HepG2 (cell line): ENCODE measurements around the gene TGM4. TPM values are rescaled to one million over a fixed set of nuclear protein-coding genes. Genes with fewer than 3 reads are reported as not detected.

Experiments
- EED ChIP-seq: sonication (generic); formaldehyde crosslinking; IDR thresholded peaks from 2 replicates; pipeline ENCODE4 v1.5.0; 2020; ENCODE audit warnings: mild to moderate bottlenecking, missing genetic modification reagents
- GZF1 ChIP-seq: sonication (generic); formaldehyde crosslinking; IDR thresholded peaks from 2 replicates; pipeline ENCODE4 v1.5.1; 2020; ENCODE audit warnings: mild to moderate bottlenecking, missing genetic modification reagents
- MED1 ChIP-seq: sonication (generic); formaldehyde crosslinking; IDR thresholded peaks from 2 replicates; pipeline ENCODE4 v1.4.0; 2020; ENCODE audit warnings: missing genetic modification reagents
- MXD4 ChIP-seq: IDR thresholded peaks from 2 replicates; pipeline ENCODE4 v1.6.1; 2016; ENCODE audit warnings: mild to moderate bottlenecking, missing biosample characterization, missing genetic modification reagents
- SIN3B ChIP-seq: fragments of 150-350 bp; IDR thresholded peaks from 2 replicates; pipeline ENCODE4 v1.6.1; 2014; ENCODE audit warnings: low read length
- SMAD3 ChIP-seq: sonication (generic); formaldehyde crosslinking; IDR thresholded peaks from 2 replicates; pipeline ENCODE4 v1.4.0; 2020; ENCODE audit warnings: missing genetic modification reagents
- SNAI1 ChIP-seq: sonication (generic); formaldehyde crosslinking; IDR thresholded peaks from 2 replicates; pipeline ENCODE4 v1.5.0; 2020; ENCODE audit warnings: mild to moderate bottlenecking, missing genetic modification reagents, borderline replicate concordance
- TBP ChIP-seq: sonication (generic); formaldehyde crosslinking; IDR thresholded peaks from 2 replicates; pipeline ENCODE4 v1.5.0; 2020; ENCODE audit warnings: missing genetic modification reagents
- WIZ ChIP-seq: sonication (generic); formaldehyde crosslinking; IDR thresholded peaks from 2 replicates; pipeline ENCODE4 v1.5.1; 2020; ENCODE audit warnings: mild to moderate bottlenecking, missing genetic modification reagents
- ZFP36L1 ChIP-seq: sonication (generic); formaldehyde crosslinking; IDR thresholded peaks from 2 replicates; pipeline ENCODE4 v1.8.0; 2022; ENCODE audit warnings: mild to moderate bottlenecking, missing genetic modification reagents, moderate library complexity
- ZKSCAN5 ChIP-seq: sonication (generic); formaldehyde crosslinking; IDR thresholded peaks from 2 replicates; pipeline ENCODE4 v1.5.1; 2020; ENCODE audit warnings: mild to moderate bottlenecking, missing genetic modification reagents
- ZNF121 ChIP-seq: sonication (generic); formaldehyde crosslinking; IDR thresholded peaks from 2 replicates; pipeline ENCODE4 v1.5.0; 2020; ENCODE audit warnings: mild to moderate bottlenecking, missing genetic modification reagents
- ZNF326 ChIP-seq: sonication (generic); formaldehyde crosslinking; IDR thresholded peaks from 2 replicates; pipeline ENCODE4 v1.4.0; 2020; ENCODE audit warnings: missing genetic modification reagents, borderline replicate concordance
- ZNF431 ChIP-seq: sonication (generic); formaldehyde crosslinking; IDR thresholded peaks from 2 replicates; pipeline ENCODE4 v1.9.0; 2022; ENCODE audit warnings: missing genetic modification reagents, low read depth, mild to moderate bottlenecking, borderline replicate concordance
- polyA plus RNA-seq, 8 experiments: library from polyadenylated mRNA; depleted of rRNA in 3 of 8; stranded (reverse) in 7 of 8; unstranded in 1 of 8; fragments of >200 nt; fragmentation: Illumina TruSeq in 4 of 8; extraction: Trizol in 4 of 8; gene quantifications; 2 replicates each; pipeline versions ENCODE4 v1.2.1 to v1.2.3, GENCODE V29; 2011 to 2016; ENCODE audit warnings: low read depth in 4 of 8, missing spikeins in 1 of 8, mixed read lengths in 1 of 8; ENCODE audit not compliant: insufficient read depth in 1 of 8
- total RNA-seq, 5 experiments: library from RNA; depleted of rRNA; stranded (reverse); fragments of >200 nt; fragmentation: Illumina TruSeq; extraction: Trizol; gene quantifications; 2 replicates each; pipeline ENCODE4 v1.2.3, GENCODE V29; 2016; ENCODE audit warnings: low read depth in 1 of 5
- TF ChIP-seq, protein P1 (sequence below): sonication (generic); formaldehyde crosslinking; IDR thresholded peaks from 2 replicates; pipeline ENCODE4 v1.5.0; 2020; ENCODE audit warnings: mild to moderate bottlenecking, missing genetic modification reagents, moderate library complexity
- TF ChIP-seq, protein P2 (sequence below): sonication (generic); formaldehyde crosslinking; IDR thresholded peaks from 2 replicates; pipeline ENCODE4 v1.8.1; 2023; ENCODE audit warnings: mild to moderate bottlenecking, missing genetic modification reagents, borderline replicate concordance
- TF ChIP-seq, protein P3 (sequence below): sonication (generic); formaldehyde crosslinking; IDR thresholded peaks from 2 replicates; pipeline ENCODE4; 2020; ENCODE audit warnings: missing genetic modification reagents, mild to moderate bottlenecking, borderline replicate concordance
- TF ChIP-seq, protein P4 (sequence below): IDR thresholded peaks from 2 replicates; pipeline ENCODE4 v1.6.1; 2016; ENCODE audit warnings: mild to moderate bottlenecking
- TF ChIP-seq, protein P5 (sequence below): sonication (generic); formaldehyde crosslinking; IDR thresholded peaks from 2 replicates; pipeline ENCODE4 v1.9.0; 2021; ENCODE audit warnings: missing genetic modification reagents, mild to moderate bottlenecking, borderline replicate concordance

TGM4 gene
- total and polyA plus RNA-seq, 2 of the 13 experiments (the other 11 are each of a cell fraction or from before 2014, with no cell fraction given), result 0.07 to 0.15 TPM

DNA sequence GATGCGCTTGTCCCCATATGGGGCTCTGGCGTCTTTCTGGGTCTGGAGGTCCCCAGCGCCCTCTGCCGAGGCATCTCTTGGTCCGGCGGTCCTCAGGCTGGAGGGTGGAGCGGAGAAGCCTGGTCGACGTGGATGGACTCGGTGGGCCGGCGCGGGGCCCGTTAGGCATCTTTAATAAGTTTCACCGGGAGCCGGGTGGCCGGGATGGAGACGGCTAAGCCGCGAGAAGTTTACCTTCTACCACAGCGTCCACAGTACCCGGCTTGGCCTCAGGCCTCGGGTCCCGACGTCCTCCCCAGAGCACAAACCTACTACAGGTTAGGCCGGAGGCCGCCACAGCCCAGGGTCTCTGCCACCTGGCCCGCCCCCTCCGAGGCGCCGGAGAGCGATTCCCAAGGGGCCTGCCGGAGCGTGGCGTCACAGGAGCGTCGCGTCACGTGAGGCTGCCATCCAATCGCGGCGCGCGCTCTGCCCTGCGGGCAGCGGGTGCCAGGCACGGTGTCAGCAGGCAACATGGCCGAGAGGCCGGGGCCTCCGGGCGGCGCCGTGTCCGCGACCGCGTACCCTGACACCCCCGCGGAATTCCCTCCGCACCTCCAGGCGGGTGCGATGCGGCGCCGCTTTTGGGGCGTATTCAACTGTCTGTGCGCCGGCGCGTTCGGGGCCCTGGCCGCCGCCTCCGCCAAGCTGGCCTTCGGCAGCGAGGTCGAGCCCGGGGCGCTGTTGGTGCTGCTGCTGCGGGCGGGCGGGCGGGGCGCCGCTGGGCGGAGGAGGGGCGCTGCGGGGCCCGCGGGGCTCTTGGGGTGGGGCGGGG is 12.8 kb upstream of the TGM4 start, which contains the start of gene TMEM42 (continued):
- TF ChIP-seq TBP, result 0 out of 2 replicates have a peak, but pooled peaks have one; percentile 34
- peak; percentile 20; the same call in 1 of the 2 replicates for TF ChIP-seq MED1
- TF ChIP-seq, protein P1, sequence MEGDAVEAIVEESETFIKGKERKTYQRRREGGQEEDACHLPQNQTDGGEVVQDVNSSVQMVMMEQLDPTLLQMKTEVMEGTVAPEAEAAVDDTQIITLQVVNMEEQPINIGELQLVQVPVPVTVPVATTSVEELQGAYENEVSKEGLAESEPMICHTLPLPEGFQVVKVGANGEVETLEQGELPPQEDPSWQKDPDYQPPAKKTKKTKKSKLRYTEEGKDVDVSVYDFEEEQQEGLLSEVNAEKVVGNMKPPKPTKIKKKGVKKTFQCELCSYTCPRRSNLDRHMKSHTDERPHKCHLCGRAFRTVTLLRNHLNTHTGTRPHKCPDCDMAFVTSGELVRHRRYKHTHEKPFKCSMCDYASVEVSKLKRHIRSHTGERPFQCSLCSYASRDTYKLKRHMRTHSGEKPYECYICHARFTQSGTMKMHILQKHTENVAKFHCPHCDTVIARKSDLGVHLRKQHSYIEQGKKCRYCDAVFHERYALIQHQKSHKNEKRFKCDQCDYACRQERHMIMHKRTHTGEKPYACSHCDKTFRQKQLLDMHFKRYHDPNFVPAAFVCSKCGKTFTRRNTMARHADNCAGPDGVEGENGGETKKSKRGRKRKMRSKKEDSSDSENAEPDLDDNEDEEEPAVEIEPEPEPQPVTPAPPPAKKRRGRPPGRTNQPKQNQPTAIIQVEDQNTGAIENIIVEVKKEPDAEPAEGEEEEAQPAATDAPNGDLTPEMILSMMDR, result peak; percentile 63
- peak; percentile 64; the same call in 1 of the 2 replicates for TF ChIP-seq MXD4 (CRISPR knock-in tag)
- TF ChIP-seq, protein P2, sequence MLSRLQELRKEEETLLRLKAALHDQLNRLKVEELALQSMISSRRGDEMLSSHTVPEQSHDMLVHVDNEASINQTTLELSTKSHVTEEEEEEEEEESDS, result no peak
- no peak for TF ChIP-seq WIZ (CRISPR knock-in tag)
- TF ChIP-seq, protein P3, sequence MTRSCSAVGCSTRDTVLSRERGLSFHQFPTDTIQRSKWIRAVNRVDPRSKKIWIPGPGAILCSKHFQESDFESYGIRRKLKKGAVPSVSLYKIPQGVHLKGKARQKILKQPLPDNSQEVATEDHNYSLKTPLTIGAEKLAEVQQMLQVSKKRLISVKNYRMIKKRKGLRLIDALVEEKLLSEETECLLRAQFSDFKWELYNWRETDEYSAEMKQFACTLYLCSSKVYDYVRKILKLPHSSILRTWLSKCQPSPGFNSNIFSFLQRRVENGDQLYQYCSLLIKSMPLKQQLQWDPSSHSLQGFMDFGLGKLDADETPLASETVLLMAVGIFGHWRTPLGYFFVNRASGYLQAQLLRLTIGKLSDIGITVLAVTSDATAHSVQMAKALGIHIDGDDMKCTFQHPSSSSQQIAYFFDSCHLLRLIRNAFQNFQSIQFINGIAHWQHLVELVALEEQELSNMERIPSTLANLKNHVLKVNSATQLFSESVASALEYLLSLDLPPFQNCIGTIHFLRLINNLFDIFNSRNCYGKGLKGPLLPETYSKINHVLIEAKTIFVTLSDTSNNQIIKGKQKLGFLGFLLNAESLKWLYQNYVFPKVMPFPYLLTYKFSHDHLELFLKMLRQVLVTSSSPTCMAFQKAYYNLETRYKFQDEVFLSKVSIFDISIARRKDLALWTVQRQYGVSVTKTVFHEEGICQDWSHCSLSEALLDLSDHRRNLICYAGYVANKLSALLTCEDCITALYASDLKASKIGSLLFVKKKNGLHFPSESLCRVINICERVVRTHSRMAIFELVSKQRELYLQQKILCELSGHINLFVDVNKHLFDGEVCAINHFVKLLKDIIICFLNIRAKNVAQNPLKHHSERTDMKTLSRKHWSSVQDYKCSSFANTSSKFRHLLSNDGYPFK (CRISPR knock-in tag), result peak; percentile 79; the same call in 1 of the 2 replicates
- TF ChIP-seq, protein P4, sequence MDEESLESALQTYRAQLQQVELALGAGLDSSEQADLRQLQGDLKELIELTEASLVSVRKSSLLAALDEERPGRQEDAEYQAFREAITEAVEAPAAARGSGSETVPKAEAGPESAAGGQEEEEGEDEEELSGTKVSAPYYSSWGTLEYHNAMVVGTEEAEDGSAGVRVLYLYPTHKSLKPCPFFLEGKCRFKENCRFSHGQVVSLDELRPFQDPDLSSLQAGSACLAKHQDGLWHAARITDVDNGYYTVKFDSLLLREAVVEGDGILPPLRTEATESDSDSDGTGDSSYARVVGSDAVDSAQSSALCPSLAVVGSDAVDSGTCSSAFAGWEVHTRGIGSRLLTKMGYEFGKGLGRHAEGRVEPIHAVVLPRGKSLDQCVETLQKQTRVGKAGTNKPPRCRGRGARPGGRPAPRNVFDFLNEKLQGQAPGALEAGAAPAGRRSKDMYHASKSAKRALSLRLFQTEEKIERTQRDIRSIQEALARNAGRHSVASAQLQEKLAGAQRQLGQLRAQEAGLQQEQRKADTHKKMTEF (CRISPR knock-in tag), result peak; percentile 85
- TF ChIP-seq ZNF326, result no peak
- peak; percentile 70; the same call in 1 of the 2 replicates for TF ChIP-seq ZNF121 (CRISPR knock-in tag)
- TF ChIP-seq GZF1, result 0 out of 2 replicates have a peak, but pooled peaks have one; percentile 26
- TF ChIP-seq ZFP36L1 (CRISPR knock-in tag), result peak; percentile 72; the same call in 1 of the 2 replicates
- TF ChIP-seq ZNF431 (CRISPR knock-in tag), result peak; percentile 56; the same call in 1 of the 2 replicates
- TF ChIP-seq, protein P5, sequence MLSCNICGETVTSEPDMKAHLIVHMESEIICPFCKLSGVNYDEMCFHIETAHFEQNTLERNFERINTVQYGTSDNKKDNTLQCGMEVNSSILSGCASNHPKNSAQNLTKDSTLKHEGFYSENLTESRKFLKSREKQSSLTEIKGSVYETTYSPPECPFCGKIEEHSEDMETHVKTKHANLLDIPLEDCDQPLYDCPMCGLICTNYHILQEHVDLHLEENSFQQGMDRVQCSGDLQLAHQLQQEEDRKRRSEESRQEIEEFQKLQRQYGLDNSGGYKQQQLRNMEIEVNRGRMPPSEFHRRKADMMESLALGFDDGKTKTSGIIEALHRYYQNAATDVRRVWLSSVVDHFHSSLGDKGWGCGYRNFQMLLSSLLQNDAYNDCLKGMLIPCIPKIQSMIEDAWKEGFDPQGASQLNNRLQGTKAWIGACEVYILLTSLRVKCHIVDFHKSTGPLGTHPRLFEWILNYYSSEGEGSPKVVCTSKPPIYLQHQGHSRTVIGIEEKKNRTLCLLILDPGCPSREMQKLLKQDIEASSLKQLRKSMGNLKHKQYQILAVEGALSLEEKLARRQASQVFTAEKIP (CRISPR knock-in tag), result no peak
- TF ChIP-seq SIN3B, result no peak
- TF ChIP-seq SMAD3, result peak; percentile 42; the same call in 1 of the 2 replicates
- peak; percentile 86 for TF ChIP-seq EED (CRISPR knock-in tag)
- no peak; the same call in 1 of the 2 replicates for TF ChIP-seq SNAI1 (CRISPR knock-in tag)
- no peak for TF ChIP-seq ZKSCAN5
